Psoas muscle (tissue), 8 donors: ENCODE results near the gene PIGC. TPM values are rescaled to one million over a fixed set of nuclear protein-coding genes. Genes with fewer than 3 reads are reported as not detected.

ENCODE experiments used
- ATAC-seq, 4 donors: fragments of 200-7000 bp; cut with Tn5 transposase; one replicate each; pipeline ENCODE4 v1.9.1; 2020; ENCODE audit warnings: moderate library complexity in 3 of 4, mild to moderate bottlenecking in 2 of 4
- DNase-seq, 2 donors: peaks; one replicate each; pipeline ENCODE4 v3.0.0-alpha.2; 2020
- H3K27ac ChIP-seq: fragments of 200-600 bp; one replicate; pipeline ENCODE4 v1.8.0; 2022
- H3K27me3 ChIP-seq, 3 donors: fragments of 200-600 bp in 1 of 3; one replicate each; pipeline versions ENCODE4 v1.6.1 to v1.8.0; 2013 to 2022; ENCODE audit warnings: low read length in 2 of 3, mild to moderate bottlenecking in 2 of 3, moderate library complexity in 1 of 3; ENCODE audit not compliant: insufficient read depth in 3 of 3
- H3K36me3 ChIP-seq, 2 donors: fragments of 200-600 bp in 1 of 2; one replicate each; pipeline versions ENCODE4 v1.6.1 to v1.8.0; 2013 to 2022; ENCODE audit warnings: low read depth in 1 of 2, mild to moderate bottlenecking in 1 of 2, moderate library complexity in 1 of 2; ENCODE audit not compliant: insufficient read depth in 1 of 2
- H3K4me1 ChIP-seq: fragments of 200-600 bp; one replicate; pipeline ENCODE4 v1.8.0; 2022
- H3K4me3 ChIP-seq: fragments of 200-600 bp; one replicate; pipeline ENCODE4 v1.8.0; 2022; ENCODE audit warnings: mild to moderate bottlenecking
- H3K9me3 ChIP-seq: fragments of 200-600 bp; one replicate; pipeline ENCODE4 v1.8.0; 2022
- CTCF ChIP-seq: fragments of 200-600 bp; IDR thresholded peaks from one replicate; pipeline ENCODE4 v1.8.0; 2022; ENCODE audit warnings: antibody characterized with exemption
- WGBS, 3 donors: extraction: QIAGEN DNeasy Blood & Tissue Kit; methylation state at CpG; one replicate each; pipeline versions ENCODE4 v1.1.6 to v1.1.7; 2013; 5-methylcytosine and 5-hydroxymethylcytosine counted together
- intact Hi-C, 2 donors: fragments of 100-400 bp; cut with DNase I; formaldehyde crosslinking; loops; one replicate each; pipeline versions ENCODE4 v1.11.0 to v1.14.2; 2022
- polyA plus RNA-seq, 3 donors: library from polyadenylated mRNA; stranded (reverse); fragments of 200-250 nt; gene quantifications; one replicate each; pipeline ENCODE4 v1.2.3, GENCODE V29; 2013
- total RNA-seq, 4 donors: library from RNA; stranded (reverse); fragmentation: NEBNext Ultra II Directional in 2 of 4; extraction: Animal tissue kit (Norgen Biotek cat#: 25700) in 2 of 4; gene quantifications; one replicate each; pipeline versions ENCODE4 v1.2.1 to v1.2.4, GENCODE V29; 2021 to 2023
- donor health status: healthy with polysubstance abuse.
- donor health status: DM: no; HTN: no; CAD: no; lungs with moderate emphysema.
- donor health status: Bipolar disorder and iron deficiency.
- donor health status: healthy.
- donor health status: DM: yes; HTN: yes; CAD: no.
- donor health status: DM: no; HTN: no; CAD: no.
- donor health status: DM: no; HTN: no; CAD: no.
- donor health status: DM: yes; HTN: yes; CAD: no.

Gene PIGC
- total and polyA plus RNA-seq, 7 donors, result 10.8 to 24.7 (median 13.8) TPM

DNA sequence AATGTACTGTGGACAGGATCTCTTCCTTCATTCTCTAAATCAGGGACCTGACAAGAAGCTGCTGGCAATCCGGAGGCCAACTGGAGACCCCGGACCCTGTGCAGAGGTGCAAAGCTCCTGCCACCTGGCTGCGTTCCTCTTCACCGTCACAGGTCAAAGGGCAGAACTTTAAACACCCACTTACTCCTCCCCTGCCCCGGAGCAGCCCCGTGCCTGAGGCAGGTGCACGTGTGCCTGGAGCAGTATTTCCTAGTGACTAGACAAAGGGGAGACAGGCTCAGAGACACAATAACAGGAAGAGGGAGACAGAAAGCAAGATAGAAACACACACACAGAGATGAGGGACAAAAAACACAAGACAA, 6.6 kb upstream of the PIGC start:
- DNase-seq, result no peak
- H3K36me3 ChIP-seq, result no peaks in the 10 kb centered on the region
- no peaks in the 10 kb centered on the region for H3K27me3 ChIP-seq
- no peak overlapping the region for H3K4me3 ChIP-seq
- peaks cover 19% of the 10 kb centered on the region for H3K4me1 ChIP-seq
- WGBS, 3 donors, result 65 to 72% (median 65%) methylated on average over 7 of the region's 7 CpGs
- intact Hi-C loops, result no loop called here
- ATAC-seq, result no peak
- H3K27ac ChIP-seq, result no peak overlapping the region
- H3K9me3 ChIP-seq, result no peaks in the 10 kb centered on the region
- no peak for TF ChIP-seq CTCF

- H3K27ac ChIP-seq, result no peak overlapping the region
- peak; percentile 41 to 77 (median 68) for ATAC-seq
- 47 to 62% (median 53%) methylated on average over 18 of the region's 18 CpGs for WGBS, 3 donors
- DNase-seq, result peak; percentile 54 to 65
- peak; percentile 65 for TF ChIP-seq CTCF
- H3K9me3 ChIP-seq, result no peaks in the 10 kb centered on the region
- H3K4me3 ChIP-seq, result peak overlapping the region; percentile 41
- H3K36me3 ChIP-seq, result no peaks in the 10 kb centered on the region
- intact Hi-C loops, result loop anchor here (5.0 to 10.0 kb wide), 2 partner anchors 82 to 665 kb away; partner anchors contain the start of genes METTL13 (in 1 of the 2) and SUCO (in 1 of the 2)
- H3K27me3 ChIP-seq, result no peaks in the 10 kb centered on the region
- H3K4me1 ChIP-seq, result peaks cover 19% of the 10 kb centered on the region
Measured at GRCh38 chr1:172449585-172450523, 6.0 kb upstream of the PIGC start.

GRCh38 chr1:172448995-172449584, 5.2 kb upstream of the PIGC start:
- DNase-seq, result no peak
- TF ChIP-seq CTCF, result no peak
- WGBS, 3 donors, result 90 to 92% (median 91%) methylated on average over 6 of the region's 6 CpGs
- intact Hi-C loops, result loop anchor here (5.0 to 10.0 kb wide), 2 partner anchors 83 to 664 kb away; partner anchors contain the start of genes METTL13 (in 1 of the 2) and SUCO (in 1 of the 2)
- no peaks in the 10 kb centered on the region for H3K9me3 ChIP-seq
- H3K4me3 ChIP-seq, result no peak overlapping the region
- H3K36me3 ChIP-seq, result no peaks in the 10 kb centered on the region
- H3K27ac ChIP-seq, result no peak overlapping the region
- H3K27me3 ChIP-seq, result no peaks in the 10 kb centered on the region
- H3K4me1 ChIP-seq, result peaks cover 22% of the 10 kb centered on the region
- ATAC-seq, result no peak

- Histone ChIP-seq H3K9me3 (no peaks in the 10 kb centered on the region), H3K4me1 (peaks cover 17% of the 10 kb centered on the region), H3K4me3 (no peak overlapping the region), H3K36me3 (no peaks in the 10 kb centered on the region), H3K27ac (no peak overlapping the region), H3K27me3 (no peaks in the 10 kb centered on the region)
- WGBS, 3 donors, result 55 to 59% (median 56%) methylated on average over 2 of the region's 2 CpGs
- intact Hi-C loops, result loop anchor here (2.0 to 10.0 kb wide), 3 partner anchors 85 to 663 kb away; partner anchors contain the start of genes SUCO (in 2 of the 2) and METTL13 (in 1 of the 2)
- no peak for TF ChIP-seq CTCF
- no peak for ATAC-seq
- DNase-seq, result no peak
Measured at GRCh38 chr1:172447641-172448040, 3.8 kb upstream of the PIGC start.
